Lower leg skin (tissue), 3 donors: ENCODE results near the gene ACO2.

Experiments used
- CTCF ChIP-seq, 3 donors: fragments of 450-650 bp; IDR thresholded peaks; one replicate each; pipeline ENCODE4 v1.5.1; 2016; ENCODE audit warnings: antibody characterized with exemption in 3 of 3, mild to moderate bottlenecking in 3 of 3, moderate library complexity in 2 of 3
- POLR2A ChIP-seq, 2 donors: fragments of 450-650 bp; IDR thresholded peaks; one replicate each; pipeline ENCODE4 v1.6.1; 2016 to 2017; ENCODE audit warnings: antibody characterized with exemption in 2 of 2, mild to moderate bottlenecking in 1 of 2, moderate library complexity in 1 of 2

GRCh38 chr22:41568811-41569210 lies 99.9 kb downstream of the ACO2 start:
- TF ChIP-seq CTCF (IDR thresholded peaks at IDR 0.05) (no peak), POLR2A (IDR thresholded peaks at IDR 0.05) (no peak)
